ENCODE results near the gene LCE1F. TPM values are rescaled to one million over a fixed set of nuclear protein-coding genes. Genes with fewer than 3 reads are reported as not detected.

Gene LCE1F
- total and polyA plus RNA-seq, 4 experiments from 2014 or later, result not detected

DNA sequence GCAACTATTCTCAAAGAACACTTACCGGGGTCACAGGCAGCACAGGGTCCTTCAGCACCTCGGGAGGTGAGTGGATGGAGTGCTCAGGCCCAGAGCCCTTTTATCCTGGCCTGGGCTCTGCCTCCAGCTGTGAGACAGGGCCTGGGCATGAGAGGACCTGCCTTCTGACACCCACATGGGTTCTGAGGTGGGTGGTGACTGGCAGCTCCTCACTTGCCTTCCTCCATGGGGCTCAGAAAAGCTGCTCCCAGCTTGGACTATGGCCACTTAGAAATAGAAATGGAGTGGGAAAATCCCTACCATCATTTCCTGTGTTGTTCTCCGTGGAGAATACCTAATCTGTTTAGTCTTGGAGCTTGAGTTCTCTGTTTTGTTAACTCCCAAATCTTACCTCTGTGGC, 31.6 kb downstream of the LCE1F start, which contains the start of gene LCE1C:
Gene LCE1C (minus strand): TSS at position 76 of the 400 bp plus-strand sequence. CDS start 1,173 bp downstream, outside the sequence.
- no peak within 1 kb of the TSS for H3K4me3 Mint-ChIP-seq
- no peaks in the 10 kb centered on the region for H3K4me1 Mint-ChIP-seq
- no peak for DNase-seq
- CTCF ChIA-PET (ENCODE audit: partially characterized antibody), result no interaction called here
- peaks cover 0 to 2% (median 0%) of the 10 kb centered on the region in 8 donors for H3K9me3 Mint-ChIP-seq
- intact Hi-C loops (cut with micrococcal nuclease), result no loop called here
- H3K27me3 Mint-ChIP-seq, result peaks cover 18 to 25% of the 10 kb centered on the region in 2 donors
- no peak within 1 kb of the TSS for H3K27ac Mint-ChIP-seq
- no peaks in the 10 kb centered on the region for H3K36me3 Mint-ChIP-seq
- Histone ChIP-seq H3K27ac (ENCODE audit: low read depth, low read length) (no peak within 1 kb of the TSS), H3K4me1 (ENCODE audit: insufficient read depth, low read length) (no peaks in the 10 kb centered on the region), H3K36me3 (ENCODE audit: insufficient read depth, low read length) (no peaks in the 10 kb centered on the region), H3K27me3 (ENCODE audit: insufficient read depth, low read length) (no peaks in the 10 kb centered on the region), H3K4me3 (ENCODE audit: low read length in 2 of 2) (no peak within 1 kb of the TSS), H3K9me3 (ENCODE audit: control insufficient read depth in 1 of 2, low read length in 2 of 2) (no peaks in the 10 kb centered on the region)
- POLR2A ChIA-PET (ENCODE audit: partially characterized antibody), result no interaction called here

GRCh38 chr1:152811050-152811449, 36.1 kb downstream of the LCE1F start:
- intact Hi-C loops (cut with micrococcal nuclease), result no loop called here
- Histone ChIP-seq H3K27ac (ENCODE audit: low read depth, low read length) (no peak overlapping the region), H3K4me1 (ENCODE audit: insufficient read depth, low read length) (no peaks in the 10 kb centered on the region), H3K9me3 (ENCODE audit: control insufficient read depth in 1 of 2, low read length in 2 of 2) (no peaks in the 10 kb centered on the region), H3K27me3 (ENCODE audit: insufficient read depth, low read length) (no peaks in the 10 kb centered on the region), H3K4me3 (ENCODE audit: low read length in 2 of 2) (no peak overlapping the region), H3K36me3 (ENCODE audit: insufficient read depth, low read length) (no peaks in the 10 kb centered on the region)
- H3K27me3 Mint-ChIP-seq, result peaks cover 3 to 13% of the 10 kb centered on the region in 2 donors
- H3K9me3 Mint-ChIP-seq, result peaks cover 0 to 2% (median 0%) of the 10 kb centered on the region in 8 donors
- no peak for DNase-seq
- H3K27ac Mint-ChIP-seq, result no peak overlapping the region
- no peaks in the 10 kb centered on the region for H3K4me1 Mint-ChIP-seq
- POLR2A ChIA-PET (ENCODE audit: partially characterized antibody), result no interaction called here
- H3K4me3 Mint-ChIP-seq, result no peak overlapping the region
- CTCF ChIA-PET (ENCODE audit: partially characterized antibody), result no interaction called here
- no peaks in the 10 kb centered on the region for H3K36me3 Mint-ChIP-seq

- Mint-ChIP-seq H3K27ac (no peak within 1 kb of the TSS), H3K4me3 (no peak within 1 kb of the TSS), H3K9me3 (peaks cover 0 to 2% (median 0%) of the 10 kb centered on the region in 8 donors), H3K4me1 (no peaks in the 10 kb centered on the region), H3K27me3 (peaks cover 3 to 13% of the 10 kb centered on the region in 2 donors), H3K36me3 (no peaks in the 10 kb centered on the region)
- no peak for DNase-seq
- no peaks in the 10 kb centered on the region for H3K36me3 ChIP-seq (ENCODE audit: insufficient read depth, low read length)
- POLR2A ChIA-PET (ENCODE audit: partially characterized antibody), result no interaction called here
- no peaks in the 10 kb centered on the region for H3K4me1 ChIP-seq (ENCODE audit: insufficient read depth, low read length)
- CTCF ChIA-PET (ENCODE audit: partially characterized antibody), result no interaction called here
- intact Hi-C loops (cut with micrococcal nuclease), result no loop called here
- no peak within 1 kb of the TSS for H3K4me3 ChIP-seq (ENCODE audit: low read length in 2 of 2)
- H3K27me3 ChIP-seq (ENCODE audit: insufficient read depth, low read length), result no peaks in the 10 kb centered on the region
- H3K27ac ChIP-seq (ENCODE audit: low read depth, low read length), result no peak within 1 kb of the TSS
- H3K9me3 ChIP-seq (ENCODE audit: control insufficient read depth in 1 of 2, low read length in 2 of 2), result no peaks in the 10 kb centered on the region
Measured at GRCh38 chr1:152811671-152812070, 36.7 kb downstream of the LCE1F start, which contains the start of gene LCE1B. TSS of gene LCE1B (plus strand) at chr1:152811971. CDS start at chr1:152812447, 476 bp downstream.

DNA sequence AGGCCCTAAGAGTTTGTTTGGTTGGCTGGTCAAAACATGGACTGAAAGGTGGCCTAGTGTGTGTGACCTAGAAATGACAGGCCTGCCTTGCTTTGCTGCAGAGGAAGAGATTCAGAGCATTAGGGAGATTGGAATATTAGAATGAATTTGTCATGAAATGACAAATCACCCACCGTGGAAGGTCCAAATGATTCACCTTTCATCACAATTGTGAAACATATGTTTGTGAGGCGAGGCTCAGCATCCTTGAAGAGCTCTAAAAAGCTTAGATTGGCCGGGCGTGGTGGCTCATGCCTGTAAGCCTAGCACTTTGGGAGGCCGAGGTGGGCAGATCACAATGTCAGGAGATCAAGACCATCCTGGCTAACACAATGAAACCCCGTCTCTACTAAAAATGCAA, 42.4 kb downstream of the LCE1F start:
- CTCF ChIA-PET (ENCODE audit: partially characterized antibody), result no interaction called here
- H3K27ac Mint-ChIP-seq, result no peak overlapping the region
- no peaks in the 10 kb centered on the region for H3K36me3 Mint-ChIP-seq
- DNase-seq, result no peak
- Histone ChIP-seq H3K27ac (ENCODE audit: low read depth, low read length) (no peak overlapping the region), H3K9me3 (ENCODE audit: control insufficient read depth in 1 of 2, low read length in 2 of 2) (no peaks in the 10 kb centered on the region), H3K4me3 (ENCODE audit: low read length in 2 of 2) (no peak overlapping the region), H3K36me3 (ENCODE audit: insufficient read depth, low read length) (no peaks in the 10 kb centered on the region), H3K4me1 (ENCODE audit: insufficient read depth, low read length) (no peaks in the 10 kb centered on the region), H3K27me3 (ENCODE audit: insufficient read depth, low read length) (no peaks in the 10 kb centered on the region)
- POLR2A ChIA-PET (ENCODE audit: partially characterized antibody), result no interaction called here
- intact Hi-C loops (cut with micrococcal nuclease), result no loop called here
- H3K27me3 Mint-ChIP-seq, result peaks cover 4 to 5% of the 10 kb centered on the region in 2 donors
- H3K4me3 Mint-ChIP-seq, result no peak overlapping the region
- H3K4me1 Mint-ChIP-seq, result no peaks in the 10 kb centered on the region
- H3K9me3 Mint-ChIP-seq, result no peaks in the 10 kb centered on the region

DNA sequence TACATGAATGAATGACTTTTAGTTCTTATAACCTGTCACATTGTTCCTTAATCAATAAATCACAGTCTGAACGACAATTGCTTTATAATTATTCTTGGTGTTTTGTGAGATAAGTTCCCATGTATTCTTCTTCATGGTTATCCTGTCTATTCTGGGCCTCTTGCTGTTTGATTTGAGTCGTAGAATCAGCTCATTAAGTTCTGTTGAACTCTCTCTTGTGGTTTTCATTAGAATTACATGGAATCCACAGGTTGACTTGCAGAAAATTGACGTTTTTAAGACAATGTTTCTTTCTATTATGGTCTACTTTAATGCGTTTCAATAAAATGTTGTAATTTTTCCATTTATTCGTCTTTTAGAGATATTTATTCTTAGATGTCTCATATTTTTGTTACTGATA, 48.4 kb downstream of the LCE1F start:
- no peaks in the 10 kb centered on the region for H3K4me1 ChIP-seq (ENCODE audit: insufficient read depth, low read length)
- POLR2A ChIA-PET (ENCODE audit: partially characterized antibody), result no interaction called here
- intact Hi-C loops (cut with micrococcal nuclease), result no loop called here
- H3K36me3 ChIP-seq (ENCODE audit: insufficient read depth, low read length), result no peaks in the 10 kb centered on the region
- CTCF ChIA-PET (ENCODE audit: partially characterized antibody), result no interaction called here
- no peak overlapping the region for H3K4me3 ChIP-seq (ENCODE audit: low read length in 2 of 2)
- Mint-ChIP-seq H3K27ac (no peak overlapping the region), H3K9me3 (peaks cover 0 to 4% (median 0%) of the 10 kb centered on the region in 8 donors), H3K4me1 (no peaks in the 10 kb centered on the region), H3K4me3 (no peak overlapping the region), H3K36me3 (no peaks in the 10 kb centered on the region), H3K27me3 (peaks cover 18 to 20% of the 10 kb centered on the region in 2 donors)
- no peak overlapping the region for H3K27ac ChIP-seq (ENCODE audit: low read depth, low read length)
- H3K9me3 ChIP-seq (ENCODE audit: control insufficient read depth in 1 of 2, low read length in 2 of 2), result no peaks in the 10 kb centered on the region
- H3K27me3 ChIP-seq (ENCODE audit: insufficient read depth, low read length), result no peaks in the 10 kb centered on the region
- no peak for DNase-seq

DNA sequence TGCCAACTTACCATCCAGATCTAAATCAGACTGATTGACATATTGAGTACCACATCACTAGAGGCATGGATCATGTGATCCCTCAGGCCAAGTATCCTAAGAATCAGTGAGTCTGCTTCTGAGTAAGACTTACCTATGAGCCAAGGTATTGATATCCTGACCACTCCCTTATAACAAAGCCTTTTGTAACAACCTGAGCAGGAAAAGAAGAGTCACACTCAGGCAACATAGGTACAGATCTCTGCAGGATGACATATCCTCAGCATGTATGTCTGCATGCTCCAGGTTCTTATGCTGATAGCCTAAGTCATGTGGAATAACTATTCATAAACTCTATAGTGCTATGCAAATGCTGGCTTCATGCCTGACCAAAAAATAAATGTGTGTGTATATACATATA, 50.0 kb downstream of the LCE1F start:
- no peaks in the 10 kb centered on the region for H3K36me3 Mint-ChIP-seq
- H3K27me3 Mint-ChIP-seq, result peaks cover 20 to 21% of the 10 kb centered on the region in 2 donors
- CTCF ChIA-PET (ENCODE audit: partially characterized antibody), result no interaction called here

More for the DNA sequence above, 50.0 kb downstream of the LCE1F start:
- no peak overlapping the region for H3K27ac ChIP-seq (ENCODE audit: low read depth, low read length)
- Mint-ChIP-seq H3K4me1 (no peaks in the 10 kb centered on the region), H3K27ac (no peak overlapping the region), H3K4me3 (no peak overlapping the region), H3K9me3 (peaks cover 0 to 4% (median 0%) of the 10 kb centered on the region in 8 donors)
- H3K4me1 ChIP-seq (ENCODE audit: insufficient read depth, low read length), result no peaks in the 10 kb centered on the region
- H3K9me3 ChIP-seq (ENCODE audit: control insufficient read depth in 1 of 2, low read length in 2 of 2), result no peaks in the 10 kb centered on the region
- no peaks in the 10 kb centered on the region for H3K27me3 ChIP-seq (ENCODE audit: insufficient read depth, low read length)
- no peak overlapping the region for H3K4me3 ChIP-seq (ENCODE audit: low read length in 2 of 2)
- intact Hi-C loops (cut with micrococcal nuclease), result no loop called here
- POLR2A ChIA-PET (ENCODE audit: partially characterized antibody), result no interaction called here
- DNase-seq, result no peak
- no peaks in the 10 kb centered on the region for H3K36me3 ChIP-seq (ENCODE audit: insufficient read depth, low read length)

Other genes starting within 250 kb of the LCE1F start
- gene LCE3E, start 208.4 kb upstream of the LCE1F start, total RNA-seq, result not detected
- not detected for gene LCE3E, start 208.4 kb upstream of the LCE1F start, polyA plus RNA-seq
- not detected for gene LCE3D, start 194.6 kb upstream of the LCE1F start, total RNA-seq
- gene LCE3D, start 194.6 kb upstream of the LCE1F start, polyA plus RNA-seq, result not detected
- gene LCE3C, start 174.9 kb upstream of the LCE1F start, total RNA-seq, result not detected
- gene LCE3C, start 174.9 kb upstream of the LCE1F start, polyA plus RNA-seq, result not detected
- not detected for gene LCE3B, start 161.3 kb upstream of the LCE1F start, total RNA-seq
- gene LCE3B, start 161.3 kb upstream of the LCE1F start, polyA plus RNA-seq, result not detected
- not detected for gene LCE3A, start 152.0 kb upstream of the LCE1F start, total RNA-seq
- gene LCE3A, start 152.0 kb upstream of the LCE1F start, polyA plus RNA-seq, result not detected
- gene LCE2D, start 111.8 kb upstream of the LCE1F start, total RNA-seq, result not detected
- not detected for gene LCE2D, start 111.8 kb upstream of the LCE1F start, polyA plus RNA-seq
- gene LCE2C, start 99.9 kb upstream of the LCE1F start, total RNA-seq, result not detected
- gene LCE2C, start 99.9 kb upstream of the LCE1F start, polyA plus RNA-seq, result not detected
- not detected for gene LCE2B, start 89.0 kb upstream of the LCE1F start, total RNA-seq
- gene LCE2B, start 89.0 kb upstream of the LCE1F start, polyA plus RNA-seq, result not detected
- not detected for gene LCE2A, start 76.8 kb upstream of the LCE1F start, total RNA-seq
- not detected for gene LCE2A, start 76.8 kb upstream of the LCE1F start, polyA plus RNA-seq
- gene LCE4A, start 67.0 kb upstream of the LCE1F start, total RNA-seq, result not detected
- not detected for gene LCE4A, start 67.0 kb upstream of the LCE1F start, polyA plus RNA-seq
- gene KPRP, start 17.1 kb upstream of the LCE1F start, total RNA-seq, result not detected
- not detected for gene KPRP, start 17.1 kb upstream of the LCE1F start, polyA plus RNA-seq
- gene LCE1E, start 11.1 kb downstream of the LCE1F start, total RNA-seq, result not detected
- not detected for gene LCE1E, start 11.1 kb downstream of the LCE1F start, polyA plus RNA-seq
- not detected for gene LCE1D, start 21.6 kb downstream of the LCE1F start, total RNA-seq
- not detected for gene LCE1D, start 21.6 kb downstream of the LCE1F start, polyA plus RNA-seq
- gene LCE1C, start 31.5 kb downstream of the LCE1F start, total RNA-seq, result not detected
- gene LCE1C, start 31.5 kb downstream of the LCE1F start, polyA plus RNA-seq, result not detected
- gene LCE1B, start 36.8 kb downstream of the LCE1F start, total RNA-seq, result not detected
- not detected for gene LCE1B, start 36.8 kb downstream of the LCE1F start, polyA plus RNA-seq
- not detected for gene LCE1A, start 52.3 kb downstream of the LCE1F start, total RNA-seq
- not detected for gene LCE1A, start 52.3 kb downstream of the LCE1F start, polyA plus RNA-seq
- gene LCE6A, start 67.7 kb downstream of the LCE1F start, total RNA-seq, result not detected
- gene LCE6A, start 67.7 kb downstream of the LCE1F start, polyA plus RNA-seq, result not detected
- not detected for gene LCE7A, start 84.9 kb downstream of the LCE1F start, total RNA-seq
- not detected for gene LCE7A, start 84.9 kb downstream of the LCE1F start, polyA plus RNA-seq
- not detected for gene SMCP, start 103.2 kb downstream of the LCE1F start, total RNA-seq
- not detected for gene SMCP, start 103.2 kb downstream of the LCE1F start, polyA plus RNA-seq
- not detected for gene IVL, start 133.4 kb downstream of the LCE1F start, total RNA-seq
- gene IVL, start 133.4 kb downstream of the LCE1F start, polyA plus RNA-seq, result not detected
- gene SPRR5, start 172.1 kb downstream of the LCE1F start, total RNA-seq, result not detected
- not detected for gene SPRR5, start 172.1 kb downstream of the LCE1F start, polyA plus RNA-seq
- gene SPRR4, start 195.5 kb downstream of the LCE1F start, total RNA-seq, result not detected
- not detected for gene SPRR4, start 195.5 kb downstream of the LCE1F start, polyA plus RNA-seq
- not detected for gene SPRR1A, start 208.9 kb downstream of the LCE1F start, total RNA-seq
- gene SPRR1A, start 208.9 kb downstream of the LCE1F start, polyA plus RNA-seq, result not detected
- not detected for gene SPRR3, start 226.6 kb downstream of the LCE1F start, total RNA-seq
- not detected for gene SPRR3, start 226.6 kb downstream of the LCE1F start, polyA plus RNA-seq